ENCODE results near the gene ARSG. TPM values are rescaled to one million over a fixed set of nuclear protein-coding genes. Genes with fewer than 3 reads are reported as not detected.
"Not testable (repeated sequence)": the region's sequence is repeated elsewhere in the genome, so short reads cannot be mapped to it uniquely, and the experiment has no call there.

ARSG gene
- polyA plus RNA-seq, 1 of the 3 experiments (the other 2 are of a cell fraction): 0.41 TPM

DNA sequence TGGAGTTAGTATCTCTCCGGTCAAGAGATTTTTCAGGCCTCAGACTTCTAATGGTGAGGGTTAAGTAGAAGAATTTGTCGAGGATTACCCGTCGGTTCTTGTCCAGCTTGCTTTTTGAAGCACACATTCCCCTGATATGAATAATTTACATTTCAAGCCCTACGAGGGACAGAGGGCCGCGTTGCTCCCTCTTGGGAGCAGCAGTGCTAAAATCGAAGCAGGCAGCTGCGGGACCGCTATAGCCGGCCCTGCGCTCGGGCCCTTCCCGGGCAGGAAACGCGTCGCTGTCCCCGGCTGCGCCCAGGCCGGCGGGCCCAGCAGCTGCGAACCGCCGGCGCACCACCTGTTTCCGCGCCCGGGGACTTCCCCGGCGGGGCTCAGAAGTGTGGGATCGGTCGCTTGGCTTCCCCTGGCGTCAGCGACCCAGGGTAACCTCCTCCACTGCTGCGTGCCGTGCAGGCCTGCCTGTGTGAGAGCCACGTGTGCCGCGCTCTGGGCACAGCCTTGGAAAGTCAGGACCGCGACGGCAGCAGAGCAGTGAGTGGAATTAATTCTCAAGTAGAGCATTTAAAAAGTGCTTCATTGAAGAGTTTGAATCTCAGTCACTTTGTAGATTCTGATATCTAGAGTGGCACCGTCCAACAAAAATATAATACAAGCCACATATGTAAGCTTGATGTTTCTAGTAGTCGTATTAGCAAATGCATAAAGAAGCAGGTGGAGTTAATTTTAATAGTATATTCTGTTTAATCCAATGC lies 32.2 kb upstream of the ARSG start:
- 93% methylated on average over 37 of the region's 44 CpGs for WGBS (ENCODE audit: low lambda C conversion rate)
- H3K4me1 ChIP-seq (ENCODE audit: control insufficient read depth in 1 of 2, insufficient read depth in 2 of 2, low read depth in 1 of 2, low read length in 1 of 2); H3F3A ChIP-seq (replicated peaks; ENCODE audit: insufficient read depth); H3K9ac ChIP-seq; H3K4me3 ChIP-seq (ENCODE audit: low read depth in 2 of 2, low read length in 1 of 2); H3K27me3 ChIP-seq (ENCODE audit: insufficient read depth); H4K20me1 ChIP-seq (ENCODE audit: insufficient read depth); POLR2A ChIA-PET; DNase-seq; H3K4me2 ChIP-seq; H3K9me2 ChIP-seq; H2AFZ ChIP-seq (ENCODE audit: low read depth); H3K27ac ChIP-seq (ENCODE audit: low read depth in 2 of 2, low read length in 1 of 2); H3K9me3 ChIP-seq; H3K79me2 ChIP-seq (ENCODE audit: insufficient read depth): not testable (repeated sequence)
- CTCF ChIA-PET: interaction anchor here (0.7 to 8.8 kb wide), 4 partner anchors 10 to 205 kb away, joined by 3 to 77 read pairs (median 4); no protein-coding TSS in a partner anchor
- peaks cover 24 to 34% of the 10 kb centered on the region in 2 experiments for H3K36me3 ChIP-seq (replicated peaks in 1 of 2; ENCODE audit: control insufficient read depth in 1 of 2, insufficient read depth in 2 of 2, low read length in 1 of 2)

DNA sequence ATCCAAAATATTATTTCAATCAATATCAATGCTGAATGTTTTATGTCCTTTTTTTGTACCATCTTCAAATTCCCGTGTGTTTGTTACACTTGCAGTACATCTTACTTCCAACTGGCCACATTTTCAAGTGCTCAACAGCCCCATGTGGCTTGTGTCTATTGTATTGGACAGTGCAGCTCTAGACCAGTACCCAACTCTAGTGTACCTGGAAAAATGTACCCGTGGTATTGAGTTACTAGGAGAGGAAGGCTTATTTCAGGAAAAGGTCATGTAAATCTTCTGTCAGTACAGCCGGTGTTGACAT lies 31.7 kb upstream of the ARSG start:
- H2AFZ ChIP-seq (ENCODE audit: low read depth); POLR2A ChIA-PET; H3K79me2 ChIP-seq (ENCODE audit: insufficient read depth); H3K4me1 ChIP-seq (ENCODE audit: control insufficient read depth in 1 of 2, insufficient read depth in 2 of 2, low read depth in 1 of 2, low read length in 1 of 2); H3K9me2 ChIP-seq; H3K4me3 ChIP-seq (ENCODE audit: low read depth in 2 of 2, low read length in 1 of 2); H3K27me3 ChIP-seq (ENCODE audit: insufficient read depth); H3F3A ChIP-seq (replicated peaks; ENCODE audit: insufficient read depth); DNase-seq; H3K9me3 ChIP-seq; H3K27ac ChIP-seq (ENCODE audit: low read depth in 2 of 2, low read length in 1 of 2); H3K4me2 ChIP-seq; H4K20me1 ChIP-seq (ENCODE audit: insufficient read depth); H3K9ac ChIP-seq: not testable (repeated sequence)
- CTCF ChIA-PET: interaction anchor here (8.8 kb wide), 1 partner anchor 178 kb away, joined by 77 read pairs; no protein-coding TSS in a partner anchor
- peaks cover 24 to 28% of the 10 kb centered on the region in 2 experiments for H3K36me3 ChIP-seq (replicated peaks in 1 of 2; ENCODE audit: control insufficient read depth in 1 of 2, insufficient read depth in 2 of 2, low read length in 1 of 2)
- WGBS (ENCODE audit: low lambda C conversion rate): 69% methylated on average over 3 of the region's 3 CpGs

DNA sequence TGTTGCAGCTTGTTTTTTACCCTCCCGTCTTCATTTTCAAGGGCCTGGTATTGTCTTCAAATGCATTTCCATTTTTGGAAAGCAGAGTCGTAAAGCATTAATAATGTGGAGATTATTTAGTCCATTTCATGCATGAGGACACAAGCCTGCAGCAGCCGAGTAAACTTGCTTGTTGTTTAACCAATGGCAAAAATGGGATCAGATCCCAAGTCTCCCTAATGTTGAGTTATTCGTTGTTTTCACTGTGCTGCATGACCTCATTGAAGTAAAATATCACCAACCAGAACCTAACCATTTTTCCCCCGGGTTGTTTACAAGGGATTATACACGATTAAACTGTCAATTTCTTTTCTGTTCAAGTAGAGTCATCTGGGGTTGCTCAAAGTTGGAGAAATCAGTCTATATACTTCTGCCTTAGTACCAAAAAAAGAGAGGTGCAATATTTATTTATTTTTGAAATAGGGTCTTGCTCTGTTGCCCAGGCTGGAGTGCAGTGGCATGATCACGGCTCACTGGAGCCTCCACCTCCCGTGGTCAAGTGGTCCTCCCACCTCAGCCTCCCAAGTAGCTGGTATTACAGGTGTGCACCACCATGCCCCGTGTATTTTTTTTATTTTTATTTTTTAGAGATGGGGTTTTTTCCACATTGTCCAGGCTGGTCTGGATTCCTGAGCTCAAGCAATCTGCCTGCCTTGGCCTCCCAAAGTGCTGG lies 31.1 kb upstream of the ARSG start:
- no peaks in the 10 kb centered on the region for H3K4me1 ChIP-seq (ENCODE audit: control insufficient read depth in 1 of 2, insufficient read depth in 2 of 2, low read depth in 1 of 2, low read length in 1 of 2)
- no peak for TF ChIP-seq RXRA (IDR thresholded peaks at IDR 0.05; ENCODE audit: borderline replicate concordance, low read depth)
- no peak for TF ChIP-seq YY1 (IDR thresholded peaks at IDR 0.05; ENCODE audit: low read depth)
- no peak for TF ChIP-seq TEAD4 (IDR thresholded peaks at IDR 0.05; ENCODE audit: borderline replicate concordance, insufficient read depth)
- TF ChIP-seq, protein P1, sequence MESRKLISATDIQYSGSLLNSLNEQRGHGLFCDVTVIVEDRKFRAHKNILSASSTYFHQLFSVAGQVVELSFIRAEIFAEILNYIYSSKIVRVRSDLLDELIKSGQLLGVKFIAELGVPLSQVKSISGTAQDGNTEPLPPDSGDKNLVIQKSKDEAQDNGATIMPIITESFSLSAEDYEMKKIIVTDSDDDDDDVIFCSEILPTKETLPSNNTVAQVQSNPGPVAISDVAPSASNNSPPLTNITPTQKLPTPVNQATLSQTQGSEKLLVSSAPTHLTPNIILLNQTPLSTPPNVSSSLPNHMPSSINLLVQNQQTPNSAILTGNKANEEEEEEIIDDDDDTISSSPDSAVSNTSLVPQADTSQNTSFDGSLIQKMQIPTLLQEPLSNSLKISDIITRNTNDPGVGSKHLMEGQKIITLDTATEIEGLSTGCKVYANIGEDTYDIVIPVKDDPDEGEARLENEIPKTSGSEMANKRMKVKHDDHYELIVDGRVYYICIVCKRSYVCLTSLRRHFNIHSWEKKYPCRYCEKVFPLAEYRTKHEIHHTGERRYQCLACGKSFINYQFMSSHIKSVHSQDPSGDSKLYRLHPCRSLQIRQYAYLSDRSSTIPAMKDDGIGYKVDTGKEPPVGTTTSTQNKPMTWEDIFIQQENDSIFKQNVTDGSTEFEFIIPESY (IDR thresholded peaks at IDR 0.05; ENCODE audit: borderline replicate concordance, low read depth): no peak
- H3K9me2 ChIP-seq: no peaks in the 10 kb centered on the region
- 73% methylated on average over 9 of the region's 9 CpGs for WGBS (ENCODE audit: low lambda C conversion rate)
- H3K9me3 ChIP-seq: no peaks in the 10 kb centered on the region
- H3K9ac ChIP-seq: no peak overlapping the region
- no peak for DNase-seq
- no peak overlapping the region for H3K4me3 ChIP-seq (ENCODE audit: low read depth in 2 of 2, low read length in 1 of 2)
- ChIA-PET POLR2A (no interaction called here), CTCF (interaction anchor here (0.6 to 8.8 kb wide), 6 partner anchors 12 to 497 kb away, joined by 3 to 77 read pairs (median 34); partner anchors contain the start of genes AMZ2 and ARSG)
- H4K20me1 ChIP-seq (ENCODE audit: insufficient read depth): no peaks in the 10 kb centered on the region
- peaks cover 20 to 22% of the 10 kb centered on the region in 2 experiments for H3K36me3 ChIP-seq (replicated peaks in 1 of 2; ENCODE audit: control insufficient read depth in 1 of 2, insufficient read depth in 2 of 2, low read length in 1 of 2)
- H2AFZ ChIP-seq (ENCODE audit: low read depth): no peak overlapping the region
- no peaks in the 10 kb centered on the region for H3F3A ChIP-seq (replicated peaks; ENCODE audit: insufficient read depth)
- H3K4me2 ChIP-seq: no peak overlapping the region
- no peak overlapping the region for H3K27ac ChIP-seq (ENCODE audit: low read depth in 2 of 2, low read length in 1 of 2)
- H3K27me3 ChIP-seq (ENCODE audit: insufficient read depth): no peaks in the 10 kb centered on the region
- H3K79me2 ChIP-seq (ENCODE audit: insufficient read depth): no peaks in the 10 kb centered on the region

DNA sequence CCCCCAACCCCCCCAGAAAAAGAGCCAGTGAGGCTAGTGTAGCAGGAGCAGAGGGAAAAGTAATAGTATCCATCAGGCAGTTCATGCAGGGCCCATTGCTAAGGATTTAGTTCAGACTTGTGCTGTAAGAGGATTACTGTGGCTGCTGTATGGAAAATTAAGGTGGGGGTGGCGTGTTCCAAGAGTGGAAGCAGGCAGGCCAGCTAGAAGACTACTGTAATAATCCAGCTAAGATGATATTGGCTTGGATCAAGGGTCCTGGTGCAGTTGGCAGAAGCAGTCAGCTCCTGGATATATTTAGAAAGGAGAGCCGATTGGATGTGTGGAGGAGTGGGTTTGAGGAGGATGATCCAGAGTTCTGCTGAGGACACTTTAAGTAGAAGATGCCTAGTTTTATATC lies 28.8 kb upstream of the ARSG start:
- H3F3A ChIP-seq (replicated peaks; ENCODE audit: insufficient read depth); H3K79me2 ChIP-seq (ENCODE audit: insufficient read depth); H3K4me2 ChIP-seq; H3K4me1 ChIP-seq (ENCODE audit: control insufficient read depth in 1 of 2, insufficient read depth in 2 of 2, low read depth in 1 of 2, low read length in 1 of 2); H3K9me3 ChIP-seq; H3K9me2 ChIP-seq; H2AFZ ChIP-seq (ENCODE audit: low read depth); H3K36me3 ChIP-seq (replicated peaks in 1 of 2; ENCODE audit: control insufficient read depth in 1 of 2, insufficient read depth in 2 of 2, low read length in 1 of 2); H3K9ac ChIP-seq; H3K27me3 ChIP-seq (ENCODE audit: insufficient read depth); H3K27ac ChIP-seq (ENCODE audit: low read depth in 2 of 2, low read length in 1 of 2); H3K4me3 ChIP-seq (ENCODE audit: low read depth in 2 of 2, low read length in 1 of 2); H4K20me1 ChIP-seq (ENCODE audit: insufficient read depth); POLR2A ChIA-PET; DNase-seq: not testable (repeated sequence)
- CTCF ChIA-PET: interaction anchor here (0.7 to 8.8 kb wide), 28 partner anchors 8 to 1055 kb away, joined by 3 to 77 read pairs (median 4); partner anchors contain the start of genes AMZ2 and WIPI1
- 42% methylated on average over 2 of the region's 2 CpGs for WGBS (ENCODE audit: low lambda C conversion rate)

Data from SK-N-SH (cell line).